GM18508 (cell line): Measurements from ENCODE around the gene DDAH2.

Experiments
- ATAC-seq: cut with Tn5 transposase; IDR thresholded peaks from one replicate; pipeline ENCODE4 v1.9.1; 2021; ENCODE audit warnings: moderate number of reproducible peaks; ENCODE audit not compliant: insufficient read depth, unreplicated experiment

The DDAH2 gene

GRCh38 chr6:31692353-31692752, 36.7 kb downstream of the DDAH2 start:
- ATAC-seq: no peak

- no peak for ATAC-seq
Observed at GRCh38 chr6:31691564-31692108, 37.5 kb downstream of the DDAH2 start.

- ATAC-seq: no peak
Observed at GRCh38 chr6:31691078-31691463, 38.0 kb downstream of the DDAH2 start.

GRCh38 chr6:31690231-31691077, 38.6 kb downstream of the DDAH2 start:
- no peak for ATAC-seq

- no peak for ATAC-seq
Observed at GRCh38 chr6:31689249-31690110, 39.6 kb downstream of the DDAH2 start.

GRCh38 chr6:31687860-31688693, 41.0 kb downstream of the DDAH2 start:
- no peak for ATAC-seq

- ATAC-seq: no peak
Observed at GRCh38 chr6:31687321-31687720, 41.8 kb downstream of the DDAH2 start.

GRCh38 chr6:31686483-31686882, 42.6 kb downstream of the DDAH2 start:
- ATAC-seq: no peak

- no peak for ATAC-seq
Observed at GRCh38 chr6:31683591-31683990, 45.5 kb downstream of the DDAH2 start.

- no peak for ATAC-seq
Observed at GRCh38 chr6:31681135-31681671, 47.9 kb downstream of the DDAH2 start.

- ATAC-seq: no peak
Observed at GRCh38 chr6:31680226-31681134, 48.6 kb downstream of the DDAH2 start, which contains the start of gene LY6G5C. Gene LY6G5C (minus strand): TSS chr6:31681067. CDS start chr6:31680373, 694 bp downstream.

GRCh38 chr6:31677955-31678354, 51.1 kb downstream of the DDAH2 start:
- no peak for ATAC-seq
